Measurements from ENCODE around the gene SREBF2.

Gene SREBF2

DNA sequence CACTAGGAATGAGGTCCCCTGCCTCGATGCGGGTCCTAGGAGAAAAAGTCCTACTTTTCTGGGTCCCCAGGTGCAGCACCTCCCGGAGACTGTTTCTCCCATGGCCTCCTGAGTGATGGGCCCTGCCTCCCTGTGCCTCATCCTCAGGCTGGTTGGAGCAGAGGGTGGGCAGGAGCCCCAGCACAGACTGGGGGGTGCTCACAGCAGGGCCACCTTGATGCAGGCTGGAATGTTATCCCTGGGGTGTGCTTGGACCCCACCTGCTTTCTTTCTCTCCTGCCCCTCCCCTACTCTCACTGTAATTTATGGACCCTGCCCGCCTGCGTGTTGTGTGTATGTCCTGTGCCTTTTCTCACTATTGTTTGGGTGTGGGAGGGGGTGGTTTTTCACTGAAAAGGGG, 73.9 kb downstream of the SREBF2 start:
- Mint-ChIP-seq H3K27me3 (peaks cover 38% of the 10 kb centered on the region), H3K27ac (no peak overlapping the region), H3K4me1 (peaks cover 27% of the 10 kb centered on the region), H3K4me3 (no peak overlapping the region), H3K9me3 (no peaks in the 10 kb centered on the region), H3K36me3 (peaks cover 24% of the 10 kb centered on the region)
- CTCF ChIA-PET: interaction anchor here (1.4 kb wide), 1 partner anchor 210 kb away, joined by 4 read pairs; no protein-coding TSS in a partner anchor
- no peak for DNase-seq

DNA sequence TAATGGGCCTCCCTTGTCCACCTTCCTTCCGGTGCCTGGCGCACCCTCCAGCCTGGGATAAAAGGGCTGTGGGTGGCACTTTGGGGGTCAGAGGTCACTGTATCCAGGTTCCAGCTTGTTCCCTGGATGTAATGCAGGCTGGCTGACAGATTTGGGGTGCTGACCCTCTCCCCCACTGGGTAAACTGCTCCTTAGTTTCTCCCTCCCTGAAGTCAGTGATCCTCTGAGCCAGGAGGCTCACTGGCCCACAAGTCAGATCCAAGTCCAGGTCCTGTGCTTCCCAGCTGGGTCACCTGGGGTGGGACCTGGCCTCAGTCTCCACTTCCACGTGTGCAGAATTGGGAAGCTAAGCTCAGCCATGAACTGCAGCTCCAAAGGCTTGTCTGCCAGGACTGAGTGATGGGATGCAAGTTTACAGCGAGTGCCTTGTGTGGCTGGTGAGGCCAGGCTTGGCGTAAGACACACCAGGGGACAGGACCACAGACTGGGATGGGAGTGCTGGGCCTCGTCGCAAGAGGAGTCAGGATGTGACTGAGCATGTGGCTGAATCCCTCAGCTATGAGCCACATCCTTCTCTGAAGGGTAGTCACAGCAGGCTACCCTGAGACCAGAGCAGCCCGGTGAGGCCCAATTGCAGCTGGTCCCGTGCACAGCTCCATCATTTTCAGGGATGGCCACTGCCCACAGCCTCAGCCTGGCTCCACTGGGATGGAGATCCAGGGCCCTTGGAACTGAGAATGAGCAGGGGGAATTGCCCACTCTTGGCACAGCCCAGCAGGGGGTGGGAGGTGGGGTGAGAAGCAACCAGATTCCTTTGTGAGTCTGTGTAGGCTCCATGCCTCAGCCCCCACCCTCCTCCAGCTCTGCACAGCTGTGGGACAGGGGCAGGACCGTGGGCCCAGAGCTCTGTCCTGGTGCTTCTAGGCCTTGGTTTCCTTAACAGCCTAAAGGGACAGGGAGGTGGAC, 74.8 kb downstream of the SREBF2 start:
- H3K4me1 Mint-ChIP-seq: peaks cover 30% of the 10 kb centered on the region
- peaks cover 46% of the 10 kb centered on the region for H3K27me3 Mint-ChIP-seq
- DNase-seq: no peak
- peaks cover 20% of the 10 kb centered on the region for H3K36me3 Mint-ChIP-seq
- peak overlapping the region; percentile 52 for H3K27ac Mint-ChIP-seq
- H3K4me3 Mint-ChIP-seq: no peak overlapping the region
- no peaks in the 10 kb centered on the region for H3K9me3 Mint-ChIP-seq
- CTCF ChIA-PET: interaction anchor here (0.9 to 1.4 kb wide), 4 partner anchors 18 to 211 kb away, joined by 3 to 4 read pairs (median 3); no protein-coding TSS in a partner anchor

DNA sequence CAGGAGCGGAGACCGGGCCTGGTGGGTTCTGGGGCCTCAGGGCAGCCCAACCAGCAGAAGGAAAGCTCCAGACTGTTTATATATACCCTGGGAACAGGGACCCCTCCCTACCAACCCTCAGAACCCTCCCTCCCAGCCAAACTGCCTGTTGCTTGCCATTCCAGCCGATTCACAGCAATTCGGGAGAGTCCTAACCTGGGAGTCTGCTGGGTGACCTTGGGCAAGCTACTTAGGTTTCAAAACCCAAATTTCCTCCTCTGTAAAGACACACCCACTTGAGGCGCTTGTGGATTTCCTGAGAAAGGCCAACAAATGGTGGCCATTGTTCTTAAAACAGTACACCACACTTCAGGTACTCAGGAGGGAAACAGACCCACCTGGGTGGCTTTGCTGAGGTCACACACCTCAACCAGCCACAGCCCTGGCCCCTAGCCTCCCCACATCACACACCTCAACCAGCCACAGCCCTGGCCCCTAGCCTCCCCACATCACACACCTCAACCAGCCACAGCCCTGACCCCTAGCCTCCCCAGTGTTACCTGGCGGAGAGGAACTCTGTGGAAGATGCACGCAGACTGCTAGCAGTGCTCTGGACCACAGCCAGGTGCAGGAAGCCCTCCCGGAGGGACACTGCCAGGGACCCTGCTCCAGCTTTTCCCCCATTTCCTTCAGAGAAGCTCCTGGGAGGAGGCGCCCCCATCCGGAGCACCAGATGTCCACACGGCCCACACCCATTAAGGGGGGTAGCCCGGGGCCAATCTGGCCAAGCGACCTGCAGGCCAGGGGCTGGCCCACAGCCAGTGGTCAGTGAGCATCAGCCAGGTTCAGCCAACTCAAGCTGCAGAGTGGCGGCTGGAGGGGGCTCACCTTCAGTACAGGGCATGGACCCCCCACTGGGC, 75.8 kb downstream of the SREBF2 start:
- Mint-ChIP-seq H3K4me1 (peaks cover 32% of the 10 kb centered on the region), H3K9me3 (no peaks in the 10 kb centered on the region), H3K27ac (no peak overlapping the region), H3K27me3 (peaks cover 56% of the 10 kb centered on the region), H3K36me3 (peaks cover 15% of the 10 kb centered on the region), H3K4me3 (peak overlapping the region; percentile 18)
- DNase-seq: peak; percentile 51
- CTCF ChIA-PET: interaction anchor here (0.9 to 1.4 kb wide), 4 partner anchors 17 to 211 kb away, joined by 3 to 4 read pairs (median 3); no protein-coding TSS in a partner anchor

DNA sequence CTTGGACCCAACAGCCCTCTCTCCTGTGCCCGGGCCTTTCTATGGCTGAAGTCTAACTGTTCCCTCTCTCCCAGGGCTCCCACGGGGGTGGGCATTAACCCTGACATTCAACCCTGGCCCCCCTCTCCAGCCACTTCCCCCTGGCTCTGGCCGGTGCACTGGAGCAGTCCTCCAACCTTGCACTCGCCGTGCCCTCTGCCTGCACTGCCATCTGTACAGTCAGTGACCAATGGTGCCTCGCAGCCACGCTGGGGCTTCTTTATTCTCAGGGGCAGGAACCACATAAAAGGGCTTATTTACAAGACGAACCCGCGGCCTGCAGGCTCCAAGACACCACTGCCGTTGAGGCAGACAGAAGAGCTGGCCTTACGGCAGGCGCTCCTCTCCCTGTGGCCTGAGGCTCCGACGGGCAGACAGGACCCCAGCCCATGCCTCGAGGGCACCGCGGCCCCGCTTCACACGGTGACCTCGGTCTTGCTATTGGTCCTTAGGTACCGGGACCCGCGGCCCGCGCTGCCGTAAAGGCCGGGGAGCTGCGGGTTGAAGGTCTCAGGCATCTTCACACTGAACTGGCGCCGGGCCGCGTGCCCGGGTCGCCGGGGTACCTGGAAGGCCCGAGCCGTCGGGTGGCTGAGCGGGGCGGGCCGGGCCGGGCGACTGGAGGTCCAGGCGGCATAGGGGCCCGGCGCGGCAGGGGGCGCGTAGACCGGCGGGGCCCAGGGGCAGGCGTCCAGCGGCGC, 76.6 kb downstream of the SREBF2 start:
- Mint-ChIP-seq H3K4me3 (no peak overlapping the region), H3K36me3 (peaks cover 11% of the 10 kb centered on the region), H3K4me1 (peaks cover 32% of the 10 kb centered on the region), H3K9me3 (no peaks in the 10 kb centered on the region), H3K27me3 (peaks cover 61% of the 10 kb centered on the region), H3K27ac (no peak overlapping the region)
- no peak for DNase-seq
- CTCF ChIA-PET: no interaction called here

DNA sequence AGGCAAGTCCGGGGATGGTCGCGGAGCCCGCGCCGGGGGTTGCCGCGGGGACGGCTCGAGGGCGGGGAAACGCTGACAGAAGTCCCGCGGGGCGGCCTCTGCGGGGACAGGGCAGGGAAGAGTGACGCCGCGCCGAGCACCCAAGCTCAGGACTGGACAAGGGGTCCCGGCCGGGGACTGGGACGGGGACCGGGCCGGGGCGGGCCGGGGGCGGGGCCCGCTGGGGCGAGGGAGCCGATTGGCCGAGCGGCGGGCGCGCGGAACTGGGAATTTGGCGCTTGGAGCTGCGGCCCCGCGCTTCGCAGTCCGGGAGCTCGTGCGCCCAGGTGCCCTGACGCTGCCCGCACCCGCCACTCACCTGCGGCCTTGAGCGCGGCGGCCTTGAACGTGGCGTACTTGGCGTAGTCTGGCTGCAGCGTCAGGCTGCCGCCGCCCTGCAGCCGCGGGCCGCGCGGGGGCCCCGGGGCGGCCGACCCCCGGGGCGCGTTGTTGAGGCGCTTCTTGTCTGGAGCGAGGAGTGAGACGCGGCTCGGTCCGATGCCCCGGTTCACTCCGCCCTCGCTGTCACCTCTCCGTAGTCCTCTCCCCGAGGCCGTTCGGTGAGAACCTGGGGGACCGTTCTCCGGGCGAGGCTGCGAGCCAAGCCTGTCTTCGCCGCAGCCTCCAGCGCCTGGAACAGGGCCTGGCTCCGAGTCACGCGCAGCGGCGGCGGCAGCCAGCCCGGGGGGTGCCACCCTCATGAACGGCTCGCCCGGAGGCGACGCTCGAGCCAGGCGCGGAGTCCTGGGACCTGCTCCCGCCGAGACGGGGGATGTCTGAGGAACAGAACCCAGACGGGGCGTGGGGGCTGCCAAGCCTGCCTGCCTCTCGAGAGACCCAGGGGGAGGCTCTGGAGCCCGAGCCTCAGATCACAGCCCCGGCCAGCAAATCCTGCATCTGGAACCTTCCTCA, 77.4 kb downstream of the SREBF2 start:
- H3K4me3 Mint-ChIP-seq: no peak overlapping the region
- peaks cover 11% of the 10 kb centered on the region for H3K36me3 Mint-ChIP-seq
- no peaks in the 10 kb centered on the region for H3K9me3 Mint-ChIP-seq
- H3K27ac Mint-ChIP-seq: no peak overlapping the region
- peaks cover 36% of the 10 kb centered on the region for H3K4me1 Mint-ChIP-seq
- CTCF ChIA-PET: interaction anchor here (1.1 kb wide), 1 partner anchor 15 kb away, joined by 4 read pairs; no protein-coding TSS in a partner anchor
- H3K27me3 Mint-ChIP-seq: peaks cover 67% of the 10 kb centered on the region
- DNase-seq: peak; percentile 53

DNA sequence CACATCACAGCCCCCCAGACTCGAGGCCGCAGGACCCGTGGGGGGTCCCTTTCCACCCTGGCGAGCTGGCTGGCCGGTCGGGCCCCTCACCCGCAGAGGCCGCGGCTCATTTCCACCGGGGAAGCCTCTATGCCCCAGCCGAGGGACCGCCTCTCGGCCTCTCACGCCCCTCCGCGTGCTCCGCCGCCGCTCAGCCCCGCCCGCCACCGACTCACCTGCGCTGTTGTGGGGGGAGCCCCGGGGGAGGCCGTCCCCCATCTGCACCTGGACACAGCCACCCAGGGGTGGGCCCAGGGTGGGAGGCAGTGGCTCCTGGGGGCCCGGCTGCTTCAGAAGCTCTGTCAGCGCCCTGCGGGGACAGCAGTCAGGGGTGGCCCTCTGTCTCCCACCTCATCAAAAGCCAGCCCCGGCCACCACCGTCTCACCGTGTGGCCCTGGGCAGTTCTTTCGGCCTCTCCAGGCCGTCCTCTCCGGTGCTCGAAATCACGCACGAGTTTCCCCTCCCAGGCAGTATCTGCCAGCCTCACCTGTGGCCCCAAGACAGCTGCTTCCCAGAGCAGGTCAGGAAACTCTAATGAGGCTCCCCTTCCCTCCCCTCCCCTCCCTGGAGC, 78.2 kb downstream of the SREBF2 start:
- CTCF ChIA-PET: interaction anchor here (1.1 to 2.0 kb wide), 2 partner anchors 15 to 214 kb away, joined by 4 read pairs; no protein-coding TSS in a partner anchor
- DNase-seq: no peak
- H3K4me1 Mint-ChIP-seq: peaks cover 41% of the 10 kb centered on the region
- peak overlapping the region; percentile 11 for H3K27ac Mint-ChIP-seq
- no peak overlapping the region for H3K4me3 Mint-ChIP-seq
- peaks cover 75% of the 10 kb centered on the region for H3K27me3 Mint-ChIP-seq
- H3K9me3 Mint-ChIP-seq: no peaks in the 10 kb centered on the region
- peaks cover 7% of the 10 kb centered on the region for H3K36me3 Mint-ChIP-seq

DNA sequence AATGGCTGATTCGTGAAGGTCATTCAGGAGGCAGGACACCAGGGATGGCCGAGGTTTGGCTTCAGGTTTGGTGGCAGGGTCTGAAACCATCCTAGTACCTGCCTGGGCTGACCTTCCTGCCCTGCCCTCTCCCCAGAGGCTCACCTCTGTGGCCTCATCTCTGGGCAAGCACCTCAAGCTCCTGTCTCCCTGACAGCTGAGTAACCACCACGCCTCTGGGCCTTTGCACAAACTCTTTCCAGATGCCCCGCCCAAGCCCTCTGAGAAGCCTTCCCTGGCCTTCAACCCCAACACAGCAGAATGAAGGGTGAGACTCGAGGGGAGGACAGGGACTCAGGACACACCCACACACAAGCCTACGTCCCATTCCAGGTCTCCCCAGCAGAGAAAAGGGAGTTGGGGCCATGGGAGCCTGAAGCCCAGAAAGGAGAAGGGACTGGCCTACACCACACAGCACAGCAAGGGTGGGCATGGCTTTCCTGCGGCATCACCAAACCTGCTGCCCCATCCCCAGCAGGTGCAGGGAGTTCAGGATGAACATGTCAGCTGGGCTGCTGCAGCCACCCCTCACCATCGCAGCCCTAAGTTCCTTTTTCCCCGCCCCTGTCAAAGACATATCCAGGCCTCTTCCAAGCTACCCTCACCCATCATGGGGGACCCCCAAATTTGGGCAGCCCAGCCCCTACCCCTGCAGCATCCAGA, 79.6 kb downstream of the SREBF2 start:
- peaks cover 89% of the 10 kb centered on the region for H3K27me3 Mint-ChIP-seq

DNA sequence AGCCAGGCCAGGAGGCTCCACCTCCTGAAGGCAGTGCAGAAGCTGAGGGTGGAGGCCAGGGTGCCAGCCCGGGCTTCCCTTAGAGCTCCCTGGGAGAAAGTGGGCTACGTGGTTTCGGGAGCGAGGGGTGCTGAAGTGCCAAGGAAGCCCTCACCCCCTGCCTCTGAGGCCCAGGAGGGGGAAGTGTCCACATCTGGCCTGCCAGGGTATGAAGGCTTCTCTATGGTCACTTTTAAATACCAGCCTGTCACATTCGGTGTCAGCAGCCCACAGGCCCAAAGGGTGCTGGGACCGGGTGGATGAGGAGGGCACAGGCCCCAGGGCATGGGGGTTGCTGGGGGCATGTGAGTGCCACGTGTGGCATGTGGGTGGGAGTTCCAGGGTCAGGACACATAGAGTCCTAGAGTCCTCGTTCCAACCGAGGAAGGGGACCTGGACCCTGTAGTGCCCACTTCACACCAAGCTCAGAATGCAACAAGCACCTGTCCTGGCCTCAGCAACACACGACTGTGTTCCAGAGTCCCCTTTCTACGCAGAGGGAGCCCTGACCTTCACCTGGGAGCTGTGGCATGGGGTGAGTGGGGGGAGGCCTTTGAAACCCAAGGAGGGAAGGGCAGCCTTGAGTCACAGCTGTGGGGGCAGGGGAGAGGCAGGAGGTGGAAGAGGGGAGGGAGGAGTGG, 80.3 kb downstream of the SREBF2 start:
- peaks cover 95% of the 10 kb centered on the region for H3K27me3 Mint-ChIP-seq
- H3K4me3 Mint-ChIP-seq: peak overlapping the region; percentile 28
- H3K36me3 Mint-ChIP-seq: peaks cover 5% of the 10 kb centered on the region
- peak overlapping the region; percentile 52 for H3K27ac Mint-ChIP-seq
- H3K9me3 Mint-ChIP-seq: no peaks in the 10 kb centered on the region
- peaks cover 35% of the 10 kb centered on the region for H3K4me1 Mint-ChIP-seq
- CTCF ChIA-PET: interaction anchor here (2.0 kb wide), 1 partner anchor 216 kb away, joined by 4 read pairs; no protein-coding TSS in a partner anchor
- no peak for DNase-seq

More for the DNA sequence above, 79.6 kb downstream of the SREBF2 start:
- Mint-ChIP-seq H3K9me3 (no peaks in the 10 kb centered on the region), H3K4me3 (no peak overlapping the region), H3K4me1 (peaks cover 38% of the 10 kb centered on the region), H3K27ac (peak overlapping the region; percentile 60), H3K36me3 (peaks cover 5% of the 10 kb centered on the region)
- no peak for DNase-seq
- CTCF ChIA-PET: interaction anchor here (2.0 kb wide), 1 partner anchor 215 kb away, joined by 4 read pairs; no protein-coding TSS in a partner anchor

DNA sequence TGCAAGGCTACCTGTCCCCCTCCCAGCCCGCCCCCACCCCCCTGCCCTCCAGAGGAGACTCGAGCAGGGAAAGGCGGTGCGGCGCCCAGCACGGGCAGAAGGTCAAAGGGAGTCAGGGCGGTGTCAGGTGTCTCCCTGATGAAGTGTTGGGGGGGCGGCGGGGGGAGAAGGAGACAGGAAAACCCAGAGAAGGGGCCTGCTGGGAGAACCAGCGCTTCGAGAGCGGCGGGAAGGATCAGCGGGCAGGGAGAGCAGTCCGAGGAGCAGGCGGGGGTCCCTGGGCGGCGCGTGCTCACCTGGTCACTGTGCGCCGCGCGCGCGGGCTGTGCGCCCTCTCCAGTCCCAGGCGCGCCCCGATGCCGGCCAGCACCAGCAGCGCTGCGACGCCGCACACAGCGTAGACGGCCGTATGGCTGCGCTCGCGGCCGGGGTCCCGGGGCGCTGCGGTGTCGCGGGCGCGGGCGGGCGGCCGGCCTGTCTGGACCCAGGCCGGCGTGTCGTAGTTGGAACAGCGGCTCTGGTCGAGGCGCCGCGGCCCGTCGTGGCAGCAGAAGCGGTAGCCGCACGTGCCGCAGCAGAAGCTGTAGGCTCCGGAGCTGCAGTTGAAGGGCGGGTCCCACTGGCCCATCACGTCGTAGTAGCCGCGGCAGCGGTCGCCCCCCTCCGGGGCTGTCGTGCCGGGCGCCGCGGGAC, 81.1 kb downstream of the SREBF2 start:
- H3K27me3 Mint-ChIP-seq: peaks cover 94% of the 10 kb centered on the region
- H3K36me3 Mint-ChIP-seq: peaks cover 2% of the 10 kb centered on the region
- peaks cover 30% of the 10 kb centered on the region for H3K4me1 Mint-ChIP-seq
- no peaks in the 10 kb centered on the region for H3K9me3 Mint-ChIP-seq
- peak overlapping the region; percentile 26 for H3K4me3 Mint-ChIP-seq
- CTCF ChIA-PET: no interaction called here
- DNase-seq: no peak
- H3K27ac Mint-ChIP-seq: no peak overlapping the region

DNA sequence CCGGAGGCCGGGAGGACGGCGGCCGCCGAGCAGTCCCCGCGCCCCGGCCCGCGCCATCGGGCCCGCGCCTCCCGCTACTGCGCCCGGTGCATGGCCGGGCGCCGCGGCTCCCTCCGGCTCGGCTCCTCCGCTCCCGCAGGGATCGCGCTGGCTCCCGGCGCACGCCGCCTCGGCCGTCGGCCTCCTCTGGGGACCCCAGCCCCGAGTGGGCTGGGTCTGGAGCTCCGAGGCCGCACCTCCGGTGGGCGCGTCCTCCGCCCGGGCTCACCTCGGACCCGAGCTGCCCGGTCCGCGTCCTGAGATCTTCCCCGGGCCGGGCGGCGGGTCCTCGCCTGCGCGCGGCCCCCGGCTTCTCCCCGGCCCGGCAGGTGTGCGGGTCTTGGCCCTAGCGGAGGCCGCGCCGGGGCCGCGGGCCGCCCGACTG, 81.7 kb downstream of the SREBF2 start:
- no peak for DNase-seq
- no peaks in the 10 kb centered on the region for H3K9me3 Mint-ChIP-seq
- H3K27ac Mint-ChIP-seq: no peak overlapping the region
- H3K4me3 Mint-ChIP-seq: no peak overlapping the region
- H3K27me3 Mint-ChIP-seq: peaks cover 94% of the 10 kb centered on the region
- H3K4me1 Mint-ChIP-seq: peaks cover 29% of the 10 kb centered on the region
- CTCF ChIA-PET: no interaction called here
- no peaks in the 10 kb centered on the region for H3K36me3 Mint-ChIP-seq
